ENCODE data around the gene ARHGAP8. TPM values are rescaled to one million over a fixed set of nuclear protein-coding genes. Genes with fewer than 3 reads are reported as not detected.

The ARHGAP8 gene
- polyA plus RNA-seq, 3 donors = 0.03 TPM; not detected in 2

DNA sequence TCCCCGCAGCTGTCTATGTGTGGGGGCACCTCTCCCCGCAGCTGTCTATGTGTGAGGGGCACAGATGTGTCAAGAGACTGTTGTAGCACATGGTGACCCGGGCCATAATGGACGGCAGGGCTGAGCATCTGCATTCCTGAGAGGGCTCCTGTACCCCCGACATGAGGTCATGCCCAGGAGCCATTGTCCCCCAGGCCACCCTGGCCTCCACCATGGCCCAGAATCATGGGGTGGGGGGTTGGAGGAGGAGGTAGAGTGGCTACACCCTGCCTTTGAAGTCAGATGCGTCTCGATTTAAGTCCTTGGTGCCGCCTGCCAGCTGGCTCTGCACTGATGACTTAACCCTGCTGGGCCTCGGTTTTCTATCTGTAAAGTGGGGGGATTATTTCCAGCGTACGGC is 49.1 kb downstream of the ARHGAP8 start:
- no peak overlapping the region for H3K4me3 Mint-ChIP-seq
- no peaks in the 10 kb centered on the region for H3K4me1 ChIP-seq (ENCODE audit: control insufficient read depth in 1 of 2, insufficient read depth in 2 of 2, low read length in 2 of 2)
- no peak overlapping the region for H2AFZ ChIP-seq (ENCODE audit: insufficient read depth, low read depth, low read length, poor library complexity, severe bottlenecking)
- H3K79me2 ChIP-seq (ENCODE audit: insufficient read depth, low read length) = no peaks in the 10 kb centered on the region
- peaks cover 0 to 12% (median 2%) of the 10 kb centered on the region in 3 donors for H3K27me3 Mint-ChIP-seq (ENCODE audit: low read depth in 3 of 3)
- TF ChIP-seq, protein P1, sequence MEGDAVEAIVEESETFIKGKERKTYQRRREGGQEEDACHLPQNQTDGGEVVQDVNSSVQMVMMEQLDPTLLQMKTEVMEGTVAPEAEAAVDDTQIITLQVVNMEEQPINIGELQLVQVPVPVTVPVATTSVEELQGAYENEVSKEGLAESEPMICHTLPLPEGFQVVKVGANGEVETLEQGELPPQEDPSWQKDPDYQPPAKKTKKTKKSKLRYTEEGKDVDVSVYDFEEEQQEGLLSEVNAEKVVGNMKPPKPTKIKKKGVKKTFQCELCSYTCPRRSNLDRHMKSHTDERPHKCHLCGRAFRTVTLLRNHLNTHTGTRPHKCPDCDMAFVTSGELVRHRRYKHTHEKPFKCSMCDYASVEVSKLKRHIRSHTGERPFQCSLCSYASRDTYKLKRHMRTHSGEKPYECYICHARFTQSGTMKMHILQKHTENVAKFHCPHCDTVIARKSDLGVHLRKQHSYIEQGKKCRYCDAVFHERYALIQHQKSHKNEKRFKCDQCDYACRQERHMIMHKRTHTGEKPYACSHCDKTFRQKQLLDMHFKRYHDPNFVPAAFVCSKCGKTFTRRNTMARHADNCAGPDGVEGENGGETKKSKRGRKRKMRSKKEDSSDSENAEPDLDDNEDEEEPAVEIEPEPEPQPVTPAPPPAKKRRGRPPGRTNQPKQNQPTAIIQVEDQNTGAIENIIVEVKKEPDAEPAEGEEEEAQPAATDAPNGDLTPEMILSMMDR (IDR thresholded peaks at IDR 0.05) = no peak
- intact Hi-C loops (cut with micrococcal nuclease) = no loop called here
- no peak for DNase-seq
- no peak overlapping the region for H3K4me2 ChIP-seq (replicated peaks; ENCODE audit: extremely low read depth, low read length, poor library complexity, severe bottlenecking)
- H3K4me1 Mint-ChIP-seq = no peaks in the 10 kb centered on the region
- H3K36me3 Mint-ChIP-seq = no peaks in the 10 kb centered on the region
- H3K4me3 ChIP-seq (replicated peaks in 1 of 3; ENCODE audit: low read depth in 2 of 3, low read length in 3 of 3) = no peak overlapping the region
- H3K9me3 ChIP-seq (replicated peaks in 1 of 2; ENCODE audit: control insufficient read depth in 1 of 2, insufficient read depth in 1 of 2, low read length in 2 of 2) = no peaks in the 10 kb centered on the region
- H3K9ac ChIP-seq (ENCODE audit: insufficient read depth, low read length, poor library complexity, severe bottlenecking) = no peak overlapping the region
- peaks cover 0 to 2% (median 0%) of the 10 kb centered on the region in 7 donors for H3K9me3 Mint-ChIP-seq
- H4K20me1 ChIP-seq (ENCODE audit: insufficient read depth, low read length) = no peaks in the 10 kb centered on the region
- no peak overlapping the region for H3K27ac Mint-ChIP-seq
- WGBS (ENCODE audit: insufficient coverage) = 84% methylated on average over 11 of the region's 11 CpGs
- no peak overlapping the region for H3K27ac ChIP-seq (ENCODE audit: low read depth in 1 of 2, low read length in 2 of 2)
- no peaks in the 10 kb centered on the region for H3K36me3 ChIP-seq (replicated peaks in 1 of 2; ENCODE audit: control insufficient read depth in 1 of 2, insufficient read depth in 2 of 2, low read length in 2 of 2)
- no peaks in the 10 kb centered on the region for H3K27me3 ChIP-seq (ENCODE audit: control insufficient read depth in 2 of 2, insufficient read depth in 2 of 2, low read length in 2 of 2)

DNA sequence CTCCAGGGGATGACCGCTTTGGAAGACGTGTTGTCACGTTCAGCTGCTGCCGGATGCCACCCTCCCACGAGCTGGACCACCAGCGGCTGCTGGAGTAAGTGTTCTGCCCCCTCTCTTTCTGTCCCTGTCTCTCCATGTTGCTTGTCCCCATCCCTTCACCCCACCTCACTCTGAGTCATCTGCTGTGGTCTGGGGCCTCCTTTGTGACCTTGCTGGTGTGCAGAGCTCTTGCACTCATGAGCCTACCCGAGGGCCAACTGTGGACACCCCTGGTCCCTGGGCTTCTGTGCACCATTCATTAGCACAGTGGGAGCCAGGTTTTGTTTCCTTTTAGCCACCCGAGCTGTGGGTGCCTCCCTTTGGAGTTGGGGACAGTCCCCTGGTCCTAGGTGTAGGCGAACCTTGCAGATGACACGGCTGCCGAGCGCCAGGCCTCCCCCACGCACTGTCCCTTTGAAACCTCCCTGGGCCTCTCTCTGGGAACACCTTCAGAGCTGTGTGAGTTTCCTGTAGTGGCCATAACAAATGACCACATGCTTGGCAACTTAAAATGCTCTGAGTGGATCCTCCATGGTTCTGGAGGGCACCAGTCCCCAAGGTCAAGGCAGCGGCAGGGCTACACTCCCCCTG is 49.8 kb downstream of the ARHGAP8 start:
- no peaks in the 10 kb centered on the region for H4K20me1 ChIP-seq (ENCODE audit: insufficient read depth, low read length)
- intact Hi-C loops (cut with micrococcal nuclease) = no loop called here
- H3K27ac ChIP-seq (ENCODE audit: low read depth in 1 of 2, low read length in 2 of 2) = no peak overlapping the region
- no peak overlapping the region for H3K4me3 Mint-ChIP-seq
- H3K4me3 ChIP-seq (replicated peaks in 1 of 3; ENCODE audit: low read depth in 2 of 3, low read length in 3 of 3) = no peak overlapping the region
- H3K9me3 ChIP-seq (replicated peaks in 1 of 2; ENCODE audit: control insufficient read depth in 1 of 2, insufficient read depth in 1 of 2, low read length in 2 of 2) = no peaks in the 10 kb centered on the region
- H3K27me3 ChIP-seq (ENCODE audit: control insufficient read depth in 2 of 2, insufficient read depth in 2 of 2, low read length in 2 of 2) = no peaks in the 10 kb centered on the region
- H3K4me1 Mint-ChIP-seq = no peaks in the 10 kb centered on the region
- H2AFZ ChIP-seq (ENCODE audit: insufficient read depth, low read depth, low read length, poor library complexity, severe bottlenecking) = no peak overlapping the region
- H3K27me3 Mint-ChIP-seq (ENCODE audit: low read depth in 3 of 3) = peaks cover 0 to 12% (median 2%) of the 10 kb centered on the region in 3 donors
- H3K27ac Mint-ChIP-seq = no peak overlapping the region
- WGBS (ENCODE audit: insufficient coverage) = 93% methylated on average over 12 of the region's 14 CpGs
- no peaks in the 10 kb centered on the region for H3K36me3 Mint-ChIP-seq
- H3K79me2 ChIP-seq (ENCODE audit: insufficient read depth, low read length) = no peaks in the 10 kb centered on the region
- no peak overlapping the region for H3K4me2 ChIP-seq (replicated peaks; ENCODE audit: extremely low read depth, low read length, poor library complexity, severe bottlenecking)
- no peaks in the 10 kb centered on the region for H3K4me1 ChIP-seq (ENCODE audit: control insufficient read depth in 1 of 2, insufficient read depth in 2 of 2, low read length in 2 of 2)
- DNase-seq = no peak
- H3K9me3 Mint-ChIP-seq = peaks cover 0 to 2% (median 0%) of the 10 kb centered on the region in 7 donors
- no peak overlapping the region for H3K9ac ChIP-seq (ENCODE audit: insufficient read depth, low read length, poor library complexity, severe bottlenecking)
- no peaks in the 10 kb centered on the region for H3K36me3 ChIP-seq (replicated peaks in 1 of 2; ENCODE audit: control insufficient read depth in 1 of 2, insufficient read depth in 2 of 2, low read length in 2 of 2)
- TF ChIP-seq, protein P1 (IDR thresholded peaks at IDR 0.05) = no peak

Measured in CD14-positive monocyte (primary cell).